ENCODE results near the gene FAHD2A.

- no peak for TF ChIP-seq CTCF (IDR thresholded peaks at IDR 0.05; ENCODE audit: extremely low read depth in 1 of 2, insufficient read depth in 1 of 2, low read depth in 1 of 2, low read length in 2 of 2)
- no peak for TF ChIP-seq JUN (IDR thresholded peaks at IDR 0.05; ENCODE audit: borderline replicate concordance, insufficient read depth, insufficient read length, low read depth)
- TF ChIP-seq POLR2A (IDR thresholded peaks at IDR 0.05; ENCODE audit: low read depth, low read length) = no peak
- TF ChIP-seq POLR2AphosphoS5 (IDR thresholded peaks at IDR 0.05; ENCODE audit: insufficient read depth, low read depth, low read length) = no peak
- TF ChIP-seq EZH2 (IDR thresholded peaks at IDR 0.05; ENCODE audit: borderline replicate concordance, low read depth, low read length, severe bottlenecking) = no peak
- no peak for TF ChIP-seq MYC (IDR thresholded peaks at IDR 0.05; ENCODE audit: low read depth, low read length)
- no peak for TF ChIP-seq MAX (IDR thresholded peaks at IDR 0.05; ENCODE audit: insufficient read depth, insufficient read length)
- TF ChIP-seq GATA2 (IDR thresholded peaks at IDR 0.05; ENCODE audit: insufficient read depth, insufficient read length, low read depth, low read length) = no peak
- no peak for TF ChIP-seq FOS (IDR thresholded peaks at IDR 0.05; ENCODE audit: borderline replicate concordance, insufficient read depth, low read length)
Measured at GRCh38 chr2:95376311-95377215, 25.9 kb upstream of the FAHD2A start.
